Panc1 (cell line): ENCODE data around the gene TP53RK. TPM values are rescaled to one million over a fixed set of nuclear protein-coding genes. Genes with fewer than 3 reads are reported as not detected.

ENCODE experiments used
- ATAC-seq: fragments of 200-7000 bp; cut with Tn5 transposase; 2 replicates; pipeline ENCODE4 v1.9.1; 2020; ENCODE audit warnings: mild to moderate bottlenecking, moderate library complexity
- BruUV-seq: library from RNA; stranded (reverse); fragments of 400-500 nt; replicated peaks from 2 replicates; lab custom pipeline; 2021; lab: Mats Ljungman, UMichigan
- CTCF ChIA-PET: fragments of 300-600 bp; sonication (Branson Sonifier 250); formaldehyde crosslinking; loops from one replicate; lab custom pipeline; 2022; ENCODE audit warnings: antibody characterized with exemption; lab: Charles Lee
- POLR2A ChIA-PET: fragments of 300-600 bp; sonication (Branson Sonifier 250); formaldehyde crosslinking; loops from one replicate; lab custom pipeline; 2022; ENCODE audit warnings: antibody characterized with exemption; lab: Charles Lee
- DNase-seq: peaks from one replicate; pipeline ENCODE4 v3.0.0-alpha.2; 2010; ENCODE audit warnings: low read depth, low spot score
- H3K27ac ChIP-seq: 2 replicates; pipeline ENCODE4 v1.5.1; 2011; ENCODE audit warnings: mild to moderate bottlenecking, low read length, inconsistent platforms
- H3K27me3 ChIP-seq: fragments of 200-500 bp; sonication (Bioruptor generic); 2 replicates; pipeline ENCODE4 v1.6.0; 2014; ENCODE audit warnings: low read length, inconsistent platforms; ENCODE audit not compliant: control insufficient read depth, insufficient read depth
- H3K36me3 ChIP-seq: fragments of 200-500 bp; sonication (Bioruptor generic); 2 replicates; pipeline ENCODE4 v1.5.1; 2014; ENCODE audit warnings: inconsistent platforms, mild to moderate bottlenecking, low read length, moderate library complexity; ENCODE audit not compliant: control insufficient read depth, insufficient read depth
- H3K4me1 ChIP-seq: 2 replicates; pipeline ENCODE4 v1.5.1; 2011; ENCODE audit warnings: inconsistent platforms, mild to moderate bottlenecking, low read length, moderate library complexity; ENCODE audit not compliant: control insufficient read depth, insufficient read depth
- H3K4me3 ChIP-seq, 2 experiments: 2 replicates each; pipeline ENCODE4 v1.5.1; 2011 to 2012; ENCODE audit warnings: low read depth in 2 of 2, low read length in 2 of 2, mild to moderate bottlenecking in 2 of 2, inconsistent platforms in 1 of 2, moderate library complexity in 1 of 2
- H3K9me3 ChIP-seq: fragments of 200-500 bp; sonication (Bioruptor generic); 2 replicates; pipeline ENCODE4 v1.5.1; 2014; ENCODE audit warnings: low read depth, mild to moderate bottlenecking, inconsistent platforms, low read length, moderate library complexity; ENCODE audit not compliant: control insufficient read depth, insufficient read depth
- POLR2AphosphoS5 ChIP-seq: IDR thresholded peaks from 2 replicates; pipeline ENCODE4 v1.6.1; 2012; ENCODE audit warnings: mild to moderate bottlenecking, low read depth, low read length, moderate library complexity
- SIN3A ChIP-seq: IDR thresholded peaks from 2 replicates; pipeline ENCODE4 v1.6.1; 2012; ENCODE audit warnings: low read depth, mild to moderate bottlenecking, low read length, moderate library complexity, borderline replicate concordance; ENCODE audit not compliant: insufficient read depth
- TCF7L2 ChIP-seq: IDR thresholded peaks from 2 replicates; pipeline ENCODE4 v1.6.1; 2011; ENCODE audit warnings: mild to moderate bottlenecking, low read depth, low read length, inconsistent platforms
- in situ Hi-C: cut with HindIII; loops from 2 replicates; pipeline ENCODE4 v1.10.0; 2016; ENCODE audit warnings: low sequenced_read_pairs, low pct_unique_long_range_greater_than_20kb
- intact Hi-C: fragments of 100-400 bp; cut with micrococcal nuclease; formaldehyde crosslinking; loops from one replicate; pipeline ENCODE4 v1.10.0; 2022; ENCODE audit not compliant: unreplicated experiment
- total RNA-seq: library from RNA; stranded (reverse); gene quantifications from one replicate; pipeline ENCODE4 v1.2.1, GENCODE V29; 2021; ENCODE audit not compliant: unreplicated experiment
- TF ChIP-seq, protein P1 (sequence below): fragments of 450-650 bp; IDR thresholded peaks from 2 replicates; pipeline ENCODE4 v1.5.1; 2017; ENCODE audit warnings: mild to moderate bottlenecking
- TF ChIP-seq, protein P2 (sequence below), 2 experiments: IDR thresholded peaks; 2 replicates each; pipeline ENCODE4 v1.6.1; 2011 to 2012; ENCODE audit warnings: low read depth in 2 of 2, control low read depth in 1 of 2, low read length in 1 of 2, mild to moderate bottlenecking in 1 of 2, moderate library complexity in 1 of 2; ENCODE audit not compliant: insufficient read depth in 1 of 2

TP53RK gene
- total RNA-seq, 1 experiment from 2014 or later = 13.7 TPM

DNA sequence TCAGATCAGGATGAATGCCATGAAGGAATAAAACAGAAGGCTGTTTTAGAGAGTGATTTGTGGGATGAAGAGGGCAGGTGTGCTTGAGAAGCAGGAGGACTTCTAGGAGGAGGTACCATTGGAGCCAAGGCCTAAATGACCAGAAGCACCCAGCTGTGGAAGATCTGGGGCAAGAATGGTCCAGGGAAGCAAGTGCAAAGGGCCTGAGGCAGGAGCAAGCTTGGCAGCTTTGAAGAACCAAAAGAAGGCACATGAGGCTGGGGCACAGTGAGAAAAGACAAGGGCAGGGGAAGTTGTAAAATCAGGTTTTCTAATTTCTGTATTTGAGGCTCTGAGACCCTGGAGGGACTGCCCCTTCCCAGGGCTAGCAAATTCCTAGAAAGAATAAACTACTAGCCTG lies 47.8 kb downstream of the TP53RK start:
- Histone ChIP-seq H3K4me3 (no peak overlapping the region), H3K4me1 (no peaks in the 10 kb centered on the region), H3K36me3 (no peaks in the 10 kb centered on the region), H3K27ac (no peak overlapping the region), H3K27me3 (peaks cover 8% of the 10 kb centered on the region; the same call in 1 of the 2 replicates), H3K9me3 (no peaks in the 10 kb centered on the region)
- no TSS peak for BruUV-seq
- POLR2A ChIA-PET = no interaction called here
- intact Hi-C loops (no loop called here), in situ Hi-C loops (no loop called here)
- CTCF ChIA-PET = no interaction called here
- no peak for ATAC-seq
- no peak for TF ChIP-seq SIN3A
- TF ChIP-seq, protein P1, sequence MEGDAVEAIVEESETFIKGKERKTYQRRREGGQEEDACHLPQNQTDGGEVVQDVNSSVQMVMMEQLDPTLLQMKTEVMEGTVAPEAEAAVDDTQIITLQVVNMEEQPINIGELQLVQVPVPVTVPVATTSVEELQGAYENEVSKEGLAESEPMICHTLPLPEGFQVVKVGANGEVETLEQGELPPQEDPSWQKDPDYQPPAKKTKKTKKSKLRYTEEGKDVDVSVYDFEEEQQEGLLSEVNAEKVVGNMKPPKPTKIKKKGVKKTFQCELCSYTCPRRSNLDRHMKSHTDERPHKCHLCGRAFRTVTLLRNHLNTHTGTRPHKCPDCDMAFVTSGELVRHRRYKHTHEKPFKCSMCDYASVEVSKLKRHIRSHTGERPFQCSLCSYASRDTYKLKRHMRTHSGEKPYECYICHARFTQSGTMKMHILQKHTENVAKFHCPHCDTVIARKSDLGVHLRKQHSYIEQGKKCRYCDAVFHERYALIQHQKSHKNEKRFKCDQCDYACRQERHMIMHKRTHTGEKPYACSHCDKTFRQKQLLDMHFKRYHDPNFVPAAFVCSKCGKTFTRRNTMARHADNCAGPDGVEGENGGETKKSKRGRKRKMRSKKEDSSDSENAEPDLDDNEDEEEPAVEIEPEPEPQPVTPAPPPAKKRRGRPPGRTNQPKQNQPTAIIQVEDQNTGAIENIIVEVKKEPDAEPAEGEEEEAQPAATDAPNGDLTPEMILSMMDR = no peak
- TF ChIP-seq POLR2AphosphoS5 = no peak
- TF ChIP-seq, protein P2, sequence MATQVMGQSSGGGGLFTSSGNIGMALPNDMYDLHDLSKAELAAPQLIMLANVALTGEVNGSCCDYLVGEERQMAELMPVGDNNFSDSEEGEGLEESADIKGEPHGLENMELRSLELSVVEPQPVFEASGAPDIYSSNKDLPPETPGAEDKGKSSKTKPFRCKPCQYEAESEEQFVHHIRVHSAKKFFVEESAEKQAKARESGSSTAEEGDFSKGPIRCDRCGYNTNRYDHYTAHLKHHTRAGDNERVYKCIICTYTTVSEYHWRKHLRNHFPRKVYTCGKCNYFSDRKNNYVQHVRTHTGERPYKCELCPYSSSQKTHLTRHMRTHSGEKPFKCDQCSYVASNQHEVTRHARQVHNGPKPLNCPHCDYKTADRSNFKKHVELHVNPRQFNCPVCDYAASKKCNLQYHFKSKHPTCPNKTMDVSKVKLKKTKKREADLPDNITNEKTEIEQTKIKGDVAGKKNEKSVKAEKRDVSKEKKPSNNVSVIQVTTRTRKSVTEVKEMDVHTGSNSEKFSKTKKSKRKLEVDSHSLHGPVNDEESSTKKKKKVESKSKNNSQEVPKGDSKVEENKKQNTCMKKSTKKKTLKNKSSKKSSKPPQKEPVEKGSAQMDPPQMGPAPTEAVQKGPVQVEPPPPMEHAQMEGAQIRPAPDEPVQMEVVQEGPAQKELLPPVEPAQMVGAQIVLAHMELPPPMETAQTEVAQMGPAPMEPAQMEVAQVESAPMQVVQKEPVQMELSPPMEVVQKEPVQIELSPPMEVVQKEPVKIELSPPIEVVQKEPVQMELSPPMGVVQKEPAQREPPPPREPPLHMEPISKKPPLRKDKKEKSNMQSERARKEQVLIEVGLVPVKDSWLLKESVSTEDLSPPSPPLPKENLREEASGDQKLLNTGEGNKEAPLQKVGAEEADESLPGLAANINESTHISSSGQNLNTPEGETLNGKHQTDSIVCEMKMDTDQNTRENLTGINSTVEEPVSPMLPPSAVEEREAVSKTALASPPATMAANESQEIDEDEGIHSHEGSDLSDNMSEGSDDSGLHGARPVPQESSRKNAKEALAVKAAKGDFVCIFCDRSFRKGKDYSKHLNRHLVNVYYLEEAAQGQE (IDR thresholded peaks at IDR 0.05; ENCODE audit: insufficient read depth in 1 of 2, low read depth in 2 of 2, low read length in 1 of 2) = no peak
- no peak for TF ChIP-seq TCF7L2
- DNase-seq = no peak

DNA sequence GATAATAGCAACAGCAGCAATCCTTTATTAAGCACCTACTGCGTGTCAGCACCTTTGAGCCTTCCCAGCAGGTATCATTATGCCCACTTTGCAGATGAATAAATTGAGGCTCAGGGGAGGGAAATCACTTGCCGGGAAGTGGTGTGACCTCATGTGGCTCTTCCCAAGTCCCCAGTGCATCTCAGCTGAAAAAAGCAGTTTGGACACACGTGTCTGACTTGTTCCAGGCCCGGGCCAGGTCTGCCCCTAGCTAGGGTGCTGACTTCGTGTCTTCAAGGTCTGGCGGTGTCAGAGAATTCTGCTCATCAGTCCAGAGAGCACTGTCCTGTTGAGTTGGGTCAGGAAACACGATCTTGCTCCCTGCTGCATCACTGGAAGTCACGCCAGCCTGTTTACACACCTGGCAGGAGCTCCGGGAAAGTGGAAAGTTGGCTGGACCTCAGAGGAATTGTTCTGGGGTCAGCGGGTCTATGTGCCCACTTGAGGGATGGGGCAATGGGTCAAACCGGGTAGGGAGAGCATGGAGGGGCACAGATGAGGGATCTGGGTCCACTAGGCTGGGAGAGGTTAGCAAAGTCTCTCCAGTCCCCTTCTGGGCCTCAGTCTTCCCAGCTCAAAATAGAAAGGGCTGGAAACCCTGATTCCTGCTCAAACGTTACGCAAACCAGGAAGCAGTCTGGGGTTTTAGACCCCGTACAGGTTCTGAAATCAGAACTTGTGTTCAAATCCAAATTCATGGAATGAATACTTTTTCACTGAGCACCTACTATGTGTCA lies 48.5 kb downstream of the TP53RK start:
- ChIA-PET POLR2A (no interaction called here), CTCF (no interaction called here)
- Histone ChIP-seq H3K4me3 (no peak overlapping the region), H3K27ac (no peak overlapping the region), H3K9me3 (no peaks in the 10 kb centered on the region), H3K36me3 (no peaks in the 10 kb centered on the region), H3K4me1 (no peaks in the 10 kb centered on the region), H3K27me3 (peaks cover 8% of the 10 kb centered on the region; the same call in 1 of the 2 replicates)
- no peak for ATAC-seq
- no TSS peak for BruUV-seq
- DNase-seq = no peak
- intact Hi-C loops = no loop called here
- TF ChIP-seq, protein P1 = no peak
- TF ChIP-seq, protein P2 (IDR thresholded peaks at IDR 0.05; ENCODE audit: insufficient read depth in 1 of 2, low read depth in 2 of 2, low read length in 1 of 2) = no peak
- TF ChIP-seq POLR2AphosphoS5 (no peak), TCF7L2 (no peak), SIN3A (no peak)
- in situ Hi-C loops = no loop called here
